IMR-90 (cell line): ENCODE data around the gene RAD51B. TPM values are rescaled to one million over a fixed set of nuclear protein-coding genes. Genes with fewer than 3 reads are reported as not detected.

Experiments used
- ATAC-seq: fragments of 200-7000 bp; cut with Tn5 transposase; 2 replicates; pipeline ENCODE4 v1.9.1; 2020; ENCODE audit warnings: low read depth, mild to moderate bottlenecking, moderate library complexity
- BruUV-seq: library from RNA; stranded (reverse); fragments of 400-500 nt; replicated peaks from 2 replicates; lab custom pipeline; 2021; lab: Mats Ljungman, UMichigan
- CTCF ChIA-PET: fragments of 300-600 bp; formaldehyde crosslinking; extraction: SDS; loops from one replicate; lab custom pipeline; 2021; ENCODE audit warnings: antibody characterized with exemption; lab: Yijun Ruan, JAX
- POLR2A ChIA-PET: fragments of 300-600 bp; sonication (Branson Sonifier 250); formaldehyde crosslinking; loops from one replicate; lab custom pipeline; 2022; ENCODE audit warnings: antibody characterized with exemption; ENCODE audit not compliant: unreplicated experiment; lab: Charles Lee
- DNase-seq: peaks from one replicate; pipeline ENCODE4 v3.0.0; 2013
- H2AFZ ChIP-seq: replicated peaks from 2 replicates; pipeline ENCODE3; 2013; ENCODE audit warnings: low read length, mild to moderate bottlenecking; ENCODE audit not compliant: poor library complexity
- H2AK5ac ChIP-seq: 2 replicates; pipeline ENCODE4 v1.6.1; 2013; ENCODE audit warnings: low read depth, low read length, inconsistent platforms
- H2AK9ac ChIP-seq: replicated peaks from 2 replicates; pipeline ENCODE3; 2013; ENCODE audit warnings: mild to moderate bottlenecking, low read depth, low read length, moderate library complexity; ENCODE audit not compliant: poor library complexity
- H2BK120ac ChIP-seq: 2 replicates; pipeline ENCODE4 v1.6.1; 2013; ENCODE audit warnings: low read depth, low read length, inconsistent platforms
- H2BK15ac ChIP-seq: 3 replicates; pipeline ENCODE4 v1.6.1; 2013; ENCODE audit warnings: low read depth, low read length, inconsistent platforms
- H2BK20ac ChIP-seq: 2 replicates; pipeline ENCODE4 v1.6.1; 2013; ENCODE audit warnings: low read depth, mild to moderate bottlenecking, inconsistent platforms, low read length, moderate library complexity
- H2BK5ac ChIP-seq: 2 replicates; pipeline ENCODE4 v1.6.1; 2013; ENCODE audit warnings: mild to moderate bottlenecking, low read depth, low read length, inconsistent platforms; ENCODE audit not compliant: poor library complexity, severe bottlenecking
- H3K14ac ChIP-seq: replicated peaks from 2 replicates; pipeline ENCODE4 v1.6.1; 2013; ENCODE audit warnings: low read depth, low read length, inconsistent platforms
- H3K18ac ChIP-seq: 2 replicates; pipeline ENCODE4 v1.6.1; 2013; ENCODE audit warnings: low read depth, low read length, control low read depth
- H3K23ac ChIP-seq: 2 replicates; pipeline ENCODE4 v1.6.1; 2013; ENCODE audit warnings: low read depth, low read length, inconsistent platforms
- H3K27ac ChIP-seq: 2 replicates; pipeline ENCODE4 v1.5.1; 2013; ENCODE audit warnings: mild to moderate bottlenecking, control low read depth, low read length; ENCODE audit not compliant: insufficient read depth
- H3K27me3 ChIP-seq: 2 replicates; pipeline ENCODE4 v1.6.1; 2013; ENCODE audit warnings: low read length; ENCODE audit not compliant: control insufficient read depth, insufficient read depth
- H3K36me3 ChIP-seq: 2 replicates; pipeline ENCODE4 v1.6.1; 2013; ENCODE audit warnings: low read length, mixed read lengths; ENCODE audit not compliant: control insufficient read depth, insufficient read depth
- H3K4ac ChIP-seq: 2 replicates; pipeline ENCODE4 v1.6.1; 2013; ENCODE audit warnings: low read depth, low read length, inconsistent platforms
- H3K4me1 ChIP-seq: 2 replicates; pipeline ENCODE4 v1.6.1; 2013; ENCODE audit warnings: low read length, mixed read lengths; ENCODE audit not compliant: control insufficient read depth, insufficient read depth
- H3K4me2 ChIP-seq: 2 replicates; pipeline ENCODE4 v1.6.1; 2013; ENCODE audit warnings: low read depth, mild to moderate bottlenecking, control low read depth, low read length, moderate library complexity
- H3K4me3 ChIP-seq: 2 replicates; pipeline ENCODE4 v1.5.1; 2013; ENCODE audit warnings: low read depth, mild to moderate bottlenecking, control low read depth, low read length, moderate library complexity; ENCODE audit not compliant: insufficient read depth
- H3K56ac ChIP-seq: 2 replicates; pipeline ENCODE4 v1.6.1; 2013; ENCODE audit warnings: low read length, inconsistent platforms; ENCODE audit not compliant: insufficient read depth; ENCODE audit errors: extremely low read depth
- H3K79me1 ChIP-seq, 2 experiments: 2 replicates each; pipeline ENCODE4 v1.6.1; 2013; ENCODE audit warnings: low read length in 2 of 2, inconsistent platforms in 1 of 2, low read depth in 1 of 2
- H3K9ac ChIP-seq: 2 replicates; pipeline ENCODE4 v1.6.1; 2013; ENCODE audit warnings: low read depth, low read length, control low read depth
- H3K9me1 ChIP-seq: 2 replicates; pipeline ENCODE4 v1.6.1; 2013; ENCODE audit warnings: low read length, inconsistent platforms; ENCODE audit not compliant: insufficient read depth
- H3K9me3 ChIP-seq: 2 replicates; pipeline ENCODE4 v1.6.1; 2013; ENCODE audit warnings: low read length; ENCODE audit not compliant: control insufficient read depth, insufficient read depth
- H4K20me1 ChIP-seq: 2 replicates; pipeline ENCODE4 v1.6.1; 2013; ENCODE audit warnings: low read length, inconsistent platforms; ENCODE audit not compliant: insufficient read depth
- H4K5ac ChIP-seq: 2 replicates; pipeline ENCODE4 v1.6.1; 2013; ENCODE audit warnings: mild to moderate bottlenecking, low read depth, low read length, control low read depth
- H4K8ac ChIP-seq, 2 experiments: 2 replicates each; pipeline ENCODE4 v1.6.1; 2013; ENCODE audit warnings: low read depth in 2 of 2, low read length in 2 of 2, control low read depth in 1 of 2, inconsistent platforms in 1 of 2
- H4K91ac ChIP-seq: 2 replicates; pipeline ENCODE4 v1.6.1; 2013; ENCODE audit warnings: low read depth, low read length, inconsistent platforms; ENCODE audit not compliant: insufficient read depth
- CEBPB ChIP-seq: IDR thresholded peaks from 2 replicates; pipeline ENCODE4 v1.6.1; 2012; ENCODE audit warnings: low read depth, low read length, improper control_type of control experiment
- CHD1 ChIP-seq: IDR thresholded peaks from 2 replicates; pipeline ENCODE4 v1.6.1; 2012; ENCODE audit warnings: low read depth, low read length, improper control_type of control experiment
- MAZ ChIP-seq: IDR thresholded peaks from 2 replicates; pipeline ENCODE4 v1.6.1; 2012; ENCODE audit warnings: low read depth, mild to moderate bottlenecking, low read length, improper control_type of control experiment, moderate library complexity, borderline replicate concordance
- MXI1 ChIP-seq: IDR thresholded peaks from 2 replicates; pipeline ENCODE4 v1.6.1; 2012; ENCODE audit warnings: low read depth, mild to moderate bottlenecking, low read length, moderate library complexity, borderline replicate concordance
- POLR2A ChIP-seq: IDR thresholded peaks from 2 replicates; pipeline ENCODE4 v1.6.1; 2012; ENCODE audit warnings: mild to moderate bottlenecking, low read depth, low read length
- RAD21 ChIP-seq: IDR thresholded peaks from 2 replicates; pipeline ENCODE4 v1.6.1; 2012; ENCODE audit warnings: low read length, improper control_type of control experiment
- RFX5 ChIP-seq: IDR thresholded peaks from 2 replicates; pipeline ENCODE4 v1.8.0; 2012; ENCODE audit warnings: low read depth, mild to moderate bottlenecking, low read length, moderate library complexity
- SMC3 ChIP-seq: fragments of 150-350 bp; IDR thresholded peaks from 2 replicates; pipeline ENCODE4 v1.6.1; 2016; ENCODE audit warnings: low read depth, mild to moderate bottlenecking, antibody characterized with exemption, low read length, moderate library complexity
- dilution Hi-C: fragments of 300-500 bp; cut with HindIII; formaldehyde crosslinking; loops from one replicate; pipeline ENCODE4 v1.14.3; 2018; ENCODE audit warnings: low sequenced_read_pairs; ENCODE audit not compliant: unreplicated experiment
- in situ Hi-C: fragments of 300-500 bp; cut with MboI; formaldehyde crosslinking; loops from 3 replicates; pipeline ENCODE4 v1.14.3; 2019; ENCODE audit warnings: low sequenced_read_pairs, inconsistent platforms, mixed read lengths
- intact Hi-C: fragments of 100-400 bp; cut with micrococcal nuclease; formaldehyde crosslinking; loops from 2 replicates; pipeline ENCODE4 v1.10.0; 2022
- polyA plus RNA-seq, 3 experiments: library from polyadenylated mRNA; depleted of rRNA; stranded (reverse); fragments of >200 nt; gene quantifications; 2 replicates each; pipeline ENCODE4 v1.2.3, GENCODE V29; 2012; ENCODE audit warnings: low replicate concordance in 1 of 3
- total RNA-seq: library from RNA; depleted of rRNA; stranded (reverse); fragments of >200 nt; gene quantifications from 2 replicates; pipeline ENCODE4 v1.2.3, GENCODE V29; 2012

The RAD51B gene
- total and polyA plus RNA-seq, 2 of the 4 experiments (the other 2 are of a cell fraction), result 5.1 to 18.8 TPM

DNA sequence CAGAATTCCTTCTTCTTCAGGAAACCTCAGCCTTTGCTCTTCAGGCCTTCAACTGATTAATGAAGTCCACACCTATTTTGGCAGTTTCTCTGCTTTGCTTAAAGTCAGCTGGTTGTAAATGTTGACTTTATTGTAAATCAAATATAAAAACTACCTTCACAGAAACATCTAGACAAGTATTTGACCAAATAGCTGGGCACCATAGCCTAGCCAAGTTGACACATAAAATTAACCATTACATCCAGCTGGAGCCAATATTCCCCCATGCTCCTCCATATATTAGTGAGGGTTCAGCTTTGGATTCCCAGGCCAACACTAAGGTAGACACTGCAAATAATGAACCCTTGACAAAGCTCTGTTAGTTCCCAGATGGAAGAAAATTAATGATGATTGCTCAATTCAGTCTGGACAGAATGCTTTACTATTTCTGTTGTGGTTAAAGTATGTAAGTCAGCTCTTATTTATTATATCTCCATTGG, 847.8 kb downstream of the RAD51B start:
- ChIA-PET CTCF (interaction anchor here (0.7 kb wide), 1 partner anchor 121 kb away, joined by 3 read pairs; no protein-coding TSS in a partner anchor), POLR2A (interaction anchor here (0.6 to 0.7 kb wide), 2 partner anchors 161 to 306 kb away, joined by 3 to 4 read pairs; no protein-coding TSS in a partner anchor)
- Histone ChIP-seq H3K14ac (no peak overlapping the region; the same call in 1 of the 2 replicates), H3K4me1 (peaks cover 30% of the 10 kb centered on the region), H3K9ac (no peak overlapping the region), H4K8ac (no peak overlapping the region), H3K27me3 (no peaks in the 10 kb centered on the region), H4K91ac (peak overlapping the region; percentile 41; the same call in 1 of the 2 replicates), H4K20me1 (no peaks in the 10 kb centered on the region), H3K4ac (peak overlapping the region; percentile 65; the same call in 1 of the 2 replicates), H3K4me2 (peak overlapping the region; percentile 11; the same call in 1 of the 2 replicates), H3K23ac (no peak overlapping the region), H2BK120ac (peak overlapping the region; percentile 12; the same call in 1 of the 2 replicates), H2AK5ac (peak overlapping the region; percentile 41; the same call in 1 of the 2 replicates), H2AFZ (no peak overlapping the region), H3K27ac (no peak overlapping the region), H3K4me3 (no peak overlapping the region), H3K9me3 (no peaks in the 10 kb centered on the region), H2BK5ac (peak overlapping the region; percentile 58), H2BK15ac (peak overlapping the region; percentile 85; the same call in 2 of the 3 replicates), H4K5ac (peak overlapping the region; percentile 69; the same call in 1 of the 2 replicates), H3K9me1 (peaks cover 22% of the 10 kb centered on the region), H3K56ac (no peak overlapping the region), H3K36me3 (no peaks in the 10 kb centered on the region), H3K18ac (peak overlapping the region; percentile 42; the same call in 1 of the 2 replicates), H3K79me1 (no peaks in the 10 kb centered on the region), H2AK9ac (no peak overlapping the region), H2BK20ac (peak overlapping the region; percentile 36)
- no peak for TF ChIP-seq POLR2A
- peak; percentile 89 for TF ChIP-seq CEBPB
- TF ChIP-seq RFX5, result no peak
- TF ChIP-seq MAZ, result no peak
- no peak for TF ChIP-seq RAD21
- no peak for TF ChIP-seq SMC3
- no peak for TF ChIP-seq CHD1
- TF ChIP-seq MXI1, result no peak
- dilution Hi-C loops, result no loop called here
- peak; percentile 64 for DNase-seq
- in situ Hi-C loops, result loop anchor here (10.0 kb wide), 1 partner anchor 117 kb away; no protein-coding TSS in a partner anchor
- intact Hi-C loops, result loop anchor here (10.0 kb wide), 2 partner anchors 213 to 723 kb away; no protein-coding TSS in a partner anchor
- BruUV-seq, result no TSS peak
- ATAC-seq, result peak; percentile 44; the same call in 1 of the 2 replicates
